ENCODE data around the gene EEF2KMT. TPM values are rescaled to one million over a fixed set of nuclear protein-coding genes. Genes with fewer than 3 reads are reported as not detected.

EEF2KMT gene
- polyA plus RNA-seq, 1 donor (not counting 4 experiments of a cell fraction or from before 2014, with no cell fraction given): 7.6 TPM

GRCh38 chr16:5072334-5073278, 25.0 kb downstream of the EEF2KMT start:
- dilution Hi-C loops (cut with MboI; ENCODE audit: extremely low pct_ligation_motif_present, low sequenced_read_pairs): no loop called here
- FAIRE-seq: no peak
- H2AFZ ChIP-seq (ENCODE audit: control insufficient read depth, low read length): peak overlapping the region; percentile 92

GRCh38 chr16:5071681-5072333, 25.8 kb downstream of the EEF2KMT start, which contains the start of gene ALG1:
TSS of gene ALG1 (plus strand) at chr16:5071843. CDS start at chr16:5071850, 7 bp downstream.
- FAIRE-seq: peak; percentile 23
- Histone ChIP-seq H3K4me3 (ENCODE audit: control insufficient read depth in 2 of 3, extremely low read depth in 1 of 3, insufficient read depth in 2 of 3, low read depth in 1 of 3, low read length in 3 of 3) (peak within 1 kb of the TSS; percentile 71 to 77 (median 76)), H3K4me2 (ENCODE audit: control insufficient read depth, extremely low read depth, insufficient read depth, low read depth, low read length) (peak within 1 kb of the TSS; percentile 88), H2AFZ (ENCODE audit: control insufficient read depth, low read length) (peak within 1 kb of the TSS; percentile 92), H3K9me1 (ENCODE audit: control insufficient read depth, extremely low read depth, insufficient read depth, low read length) (no peaks in the 10 kb centered on the region), H3K27me3 (ENCODE audit: control insufficient read depth, extremely low read depth, insufficient read depth, low read length) (no peaks in the 10 kb centered on the region), H3K9me3 (ENCODE audit: control insufficient read depth, low read depth, low read length) (no peaks in the 10 kb centered on the region), H3K36me3 (ENCODE audit: control insufficient read depth in 2 of 2, extremely low read depth in 1 of 2, insufficient read depth in 2 of 2, low read length in 2 of 2) (peaks cover 11 to 19% of the 10 kb centered on the region in 2 experiments), H3K9ac (ENCODE audit: control insufficient read depth, extremely low read depth, insufficient read depth, low read length) (peak within 1 kb of the TSS; percentile 78), H4K20me1 (ENCODE audit: control insufficient read depth, extremely low read depth, insufficient read depth, low read length) (no peaks in the 10 kb centered on the region), H3K79me2 (ENCODE audit: control insufficient read depth, insufficient read depth, low read length) (peaks cover 12% of the 10 kb centered on the region), H3K4me1 (ENCODE audit: control insufficient read depth, extremely low read depth, insufficient read depth, low read length) (peaks cover 11% of the 10 kb centered on the region), H3K27ac (ENCODE audit: control insufficient read depth, insufficient read depth, low read length) (peak within 1 kb of the TSS; percentile 50)
- dilution Hi-C loops (cut with MboI; ENCODE audit: extremely low pct_ligation_motif_present, low sequenced_read_pairs): no loop called here
- DNase-seq (ENCODE audit: low read depth, low spot score): peak; percentile 41
- TF ChIP-seq, protein P1, sequence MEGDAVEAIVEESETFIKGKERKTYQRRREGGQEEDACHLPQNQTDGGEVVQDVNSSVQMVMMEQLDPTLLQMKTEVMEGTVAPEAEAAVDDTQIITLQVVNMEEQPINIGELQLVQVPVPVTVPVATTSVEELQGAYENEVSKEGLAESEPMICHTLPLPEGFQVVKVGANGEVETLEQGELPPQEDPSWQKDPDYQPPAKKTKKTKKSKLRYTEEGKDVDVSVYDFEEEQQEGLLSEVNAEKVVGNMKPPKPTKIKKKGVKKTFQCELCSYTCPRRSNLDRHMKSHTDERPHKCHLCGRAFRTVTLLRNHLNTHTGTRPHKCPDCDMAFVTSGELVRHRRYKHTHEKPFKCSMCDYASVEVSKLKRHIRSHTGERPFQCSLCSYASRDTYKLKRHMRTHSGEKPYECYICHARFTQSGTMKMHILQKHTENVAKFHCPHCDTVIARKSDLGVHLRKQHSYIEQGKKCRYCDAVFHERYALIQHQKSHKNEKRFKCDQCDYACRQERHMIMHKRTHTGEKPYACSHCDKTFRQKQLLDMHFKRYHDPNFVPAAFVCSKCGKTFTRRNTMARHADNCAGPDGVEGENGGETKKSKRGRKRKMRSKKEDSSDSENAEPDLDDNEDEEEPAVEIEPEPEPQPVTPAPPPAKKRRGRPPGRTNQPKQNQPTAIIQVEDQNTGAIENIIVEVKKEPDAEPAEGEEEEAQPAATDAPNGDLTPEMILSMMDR (optimal IDR thresholded peaks at IDR 0.05 in 1 of 3, IDR thresholded peaks at IDR 0.05 in 1 of 3, conservative IDR thresholded peaks at IDR 0.05 in 1 of 3; ENCODE audit: extremely low read depth in 1 of 3, insufficient read depth in 2 of 3, low read length in 3 of 3): no peak
- TF ChIP-seq EZH2 (IDR thresholded peaks at IDR 0.05; ENCODE audit: low read length): no peak

More at GRCh38 chr16:5072334-5073278, 25.0 kb downstream of the EEF2KMT start:
- Histone ChIP-seq H3K27ac (ENCODE audit: control insufficient read depth, insufficient read depth, low read length) (peak overlapping the region; percentile 50), H4K20me1 (ENCODE audit: control insufficient read depth, extremely low read depth, insufficient read depth, low read length) (no peaks in the 10 kb centered on the region), H3K9me1 (ENCODE audit: control insufficient read depth, extremely low read depth, insufficient read depth, low read length) (no peaks in the 10 kb centered on the region), H3K79me2 (ENCODE audit: control insufficient read depth, insufficient read depth, low read length) (peaks cover 12% of the 10 kb centered on the region), H3K4me1 (ENCODE audit: control insufficient read depth, extremely low read depth, insufficient read depth, low read length) (peaks cover 11% of the 10 kb centered on the region), H3K4me2 (ENCODE audit: control insufficient read depth, extremely low read depth, insufficient read depth, low read depth, low read length) (peak overlapping the region; percentile 88), H3K4me3 (ENCODE audit: control insufficient read depth in 2 of 3, extremely low read depth in 1 of 3, insufficient read depth in 2 of 3, low read depth in 1 of 3, low read length in 3 of 3) (peak overlapping the region; percentile 71 to 77 (median 76)), H3K9me3 (ENCODE audit: control insufficient read depth, low read depth, low read length) (no peaks in the 10 kb centered on the region), H3K36me3 (ENCODE audit: control insufficient read depth in 2 of 2, extremely low read depth in 1 of 2, insufficient read depth in 2 of 2, low read length in 2 of 2) (peaks cover 11 to 24% of the 10 kb centered on the region in 2 experiments), H3K27me3 (ENCODE audit: control insufficient read depth, extremely low read depth, insufficient read depth, low read length) (no peaks in the 10 kb centered on the region), H3K9ac (ENCODE audit: control insufficient read depth, extremely low read depth, insufficient read depth, low read length) (peak overlapping the region; percentile 78)
- DNase-seq (ENCODE audit: low read depth, low spot score): no peak
- TF ChIP-seq, protein P1 (optimal IDR thresholded peaks at IDR 0.05 in 1 of 3, IDR thresholded peaks at IDR 0.05 in 1 of 3, conservative IDR thresholded peaks at IDR 0.05 in 1 of 3; ENCODE audit: extremely low read depth in 1 of 3, insufficient read depth in 2 of 3, low read length in 3 of 3): no peak
- no peak for TF ChIP-seq EZH2 (IDR thresholded peaks at IDR 0.05; ENCODE audit: low read length)
